Suprapubic skin (tissue), 4 donors: ENCODE measurements around the gene OSBPL6.

Source experiments
- POLR2A ChIP-seq, 2 donors: fragments of 450-650 bp; IDR thresholded peaks; one replicate each; pipeline ENCODE4 v1.6.1; 2017; ENCODE audit warnings: antibody characterized with exemption in 2 of 2, mild to moderate bottlenecking in 2 of 2, moderate library complexity in 2 of 2
- POLR2AphosphoS5 ChIP-seq, 3 donors: sonication (generic); formaldehyde crosslinking; IDR thresholded peaks; one replicate each; pipeline ENCODE4 v1.6.1; 2017; ENCODE audit warnings: antibody characterized with exemption in 3 of 3
- TF ChIP-seq, protein P1 (sequence below), 2 donors: fragments of 200-600 bp in 1 of 2; fragments of 450-650 bp in 1 of 2; sonication (generic) in 1 of 2; IDR thresholded peaks; one replicate each; pipeline ENCODE4 v1.5.1; 2016 to 2019; ENCODE audit warnings: antibody characterized with exemption in 2 of 2, mild to moderate bottlenecking in 1 of 2, moderate library complexity in 1 of 2

DNA sequence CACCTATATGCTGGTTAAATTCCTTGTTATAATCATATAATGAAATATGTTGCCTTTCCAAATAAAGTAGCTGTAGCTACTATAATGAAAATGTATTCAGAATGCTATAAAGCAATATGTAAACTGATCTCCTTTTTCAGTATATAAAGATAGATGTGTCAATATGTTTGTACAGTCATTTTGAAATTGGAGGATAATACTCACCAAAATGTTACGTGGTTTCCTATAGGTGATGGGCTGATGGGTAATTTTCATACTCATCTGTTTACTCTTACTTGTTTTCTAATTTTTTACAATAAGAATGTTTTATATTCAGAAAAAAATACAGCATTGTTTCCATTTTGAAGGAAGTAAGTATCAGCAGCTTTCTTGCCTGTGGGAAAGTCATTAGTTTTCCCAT lies 186.5 kb downstream of the OSBPL6 start:
- TF ChIP-seq POLR2A (IDR thresholded peaks at IDR 0.05): no peak
- TF ChIP-seq, protein P1, sequence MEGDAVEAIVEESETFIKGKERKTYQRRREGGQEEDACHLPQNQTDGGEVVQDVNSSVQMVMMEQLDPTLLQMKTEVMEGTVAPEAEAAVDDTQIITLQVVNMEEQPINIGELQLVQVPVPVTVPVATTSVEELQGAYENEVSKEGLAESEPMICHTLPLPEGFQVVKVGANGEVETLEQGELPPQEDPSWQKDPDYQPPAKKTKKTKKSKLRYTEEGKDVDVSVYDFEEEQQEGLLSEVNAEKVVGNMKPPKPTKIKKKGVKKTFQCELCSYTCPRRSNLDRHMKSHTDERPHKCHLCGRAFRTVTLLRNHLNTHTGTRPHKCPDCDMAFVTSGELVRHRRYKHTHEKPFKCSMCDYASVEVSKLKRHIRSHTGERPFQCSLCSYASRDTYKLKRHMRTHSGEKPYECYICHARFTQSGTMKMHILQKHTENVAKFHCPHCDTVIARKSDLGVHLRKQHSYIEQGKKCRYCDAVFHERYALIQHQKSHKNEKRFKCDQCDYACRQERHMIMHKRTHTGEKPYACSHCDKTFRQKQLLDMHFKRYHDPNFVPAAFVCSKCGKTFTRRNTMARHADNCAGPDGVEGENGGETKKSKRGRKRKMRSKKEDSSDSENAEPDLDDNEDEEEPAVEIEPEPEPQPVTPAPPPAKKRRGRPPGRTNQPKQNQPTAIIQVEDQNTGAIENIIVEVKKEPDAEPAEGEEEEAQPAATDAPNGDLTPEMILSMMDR (IDR thresholded peaks at IDR 0.05): no peak
- TF ChIP-seq POLR2AphosphoS5 (IDR thresholded peaks at IDR 0.05): no peak
